ENCODE results near the gene SBNO1.

SBNO1 gene

GRCh38 chr12:123346946-123347345 lies 17.7 kb downstream of the SBNO1 start:
- TF ChIP-seq, protein P1, sequence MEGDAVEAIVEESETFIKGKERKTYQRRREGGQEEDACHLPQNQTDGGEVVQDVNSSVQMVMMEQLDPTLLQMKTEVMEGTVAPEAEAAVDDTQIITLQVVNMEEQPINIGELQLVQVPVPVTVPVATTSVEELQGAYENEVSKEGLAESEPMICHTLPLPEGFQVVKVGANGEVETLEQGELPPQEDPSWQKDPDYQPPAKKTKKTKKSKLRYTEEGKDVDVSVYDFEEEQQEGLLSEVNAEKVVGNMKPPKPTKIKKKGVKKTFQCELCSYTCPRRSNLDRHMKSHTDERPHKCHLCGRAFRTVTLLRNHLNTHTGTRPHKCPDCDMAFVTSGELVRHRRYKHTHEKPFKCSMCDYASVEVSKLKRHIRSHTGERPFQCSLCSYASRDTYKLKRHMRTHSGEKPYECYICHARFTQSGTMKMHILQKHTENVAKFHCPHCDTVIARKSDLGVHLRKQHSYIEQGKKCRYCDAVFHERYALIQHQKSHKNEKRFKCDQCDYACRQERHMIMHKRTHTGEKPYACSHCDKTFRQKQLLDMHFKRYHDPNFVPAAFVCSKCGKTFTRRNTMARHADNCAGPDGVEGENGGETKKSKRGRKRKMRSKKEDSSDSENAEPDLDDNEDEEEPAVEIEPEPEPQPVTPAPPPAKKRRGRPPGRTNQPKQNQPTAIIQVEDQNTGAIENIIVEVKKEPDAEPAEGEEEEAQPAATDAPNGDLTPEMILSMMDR (IDR thresholded peaks at IDR 0.05; ENCODE audit: control insufficient read depth, insufficient read depth, low read depth, low read length, missing control alignments): no peak
- no peak for DNase-seq (ENCODE audit: low read depth)
- H3K4me3 ChIP-seq (ENCODE audit: control insufficient read depth, low read depth, low read length): no peak overlapping the region

GRCh38 chr12:123344086-123344485 lies 20.6 kb downstream of the SBNO1 start:
- DNase-seq (ENCODE audit: low read depth): no peak
- H3K4me3 ChIP-seq (ENCODE audit: control insufficient read depth, low read depth, low read length): no peak overlapping the region
- TF ChIP-seq, protein P1 (IDR thresholded peaks at IDR 0.05; ENCODE audit: control insufficient read depth, insufficient read depth, low read depth, low read length, missing control alignments): no peak

- DNase-seq (ENCODE audit: low read depth): no peak
- H3K4me3 ChIP-seq (ENCODE audit: control insufficient read depth, low read depth, low read length): no peak overlapping the region
- TF ChIP-seq, protein P1 (IDR thresholded peaks at IDR 0.05; ENCODE audit: control insufficient read depth, insufficient read depth, low read depth, low read length, missing control alignments): no peak
Observed at GRCh38 chr12:123337070-123337469, 27.6 kb downstream of the SBNO1 start.

- no peak overlapping the region for H3K4me3 ChIP-seq (ENCODE audit: control insufficient read depth, low read depth, low read length)
- TF ChIP-seq, protein P1 (IDR thresholded peaks at IDR 0.05; ENCODE audit: control insufficient read depth, insufficient read depth, low read depth, low read length, missing control alignments): no peak
- no peak for DNase-seq (ENCODE audit: low read depth)
Observed at GRCh38 chr12:123336530-123336929, 28.1 kb downstream of the SBNO1 start.

- no peak for DNase-seq (ENCODE audit: low read depth)
- TF ChIP-seq, protein P1 (IDR thresholded peaks at IDR 0.05; ENCODE audit: control insufficient read depth, insufficient read depth, low read depth, low read length, missing control alignments): no peak
- H3K4me3 ChIP-seq (ENCODE audit: control insufficient read depth, low read depth, low read length): no peak overlapping the region
Observed at GRCh38 chr12:123335490-123335889, 29.2 kb downstream of the SBNO1 start.

GRCh38 chr12:123329799-123330198 lies 34.8 kb downstream of the SBNO1 start:
- DNase-seq (ENCODE audit: low read depth): no peak
- no peak overlapping the region for H3K4me3 ChIP-seq (ENCODE audit: control insufficient read depth, low read depth, low read length)
- TF ChIP-seq, protein P1 (IDR thresholded peaks at IDR 0.05; ENCODE audit: control insufficient read depth, insufficient read depth, low read depth, low read length, missing control alignments): no peak

DNA sequence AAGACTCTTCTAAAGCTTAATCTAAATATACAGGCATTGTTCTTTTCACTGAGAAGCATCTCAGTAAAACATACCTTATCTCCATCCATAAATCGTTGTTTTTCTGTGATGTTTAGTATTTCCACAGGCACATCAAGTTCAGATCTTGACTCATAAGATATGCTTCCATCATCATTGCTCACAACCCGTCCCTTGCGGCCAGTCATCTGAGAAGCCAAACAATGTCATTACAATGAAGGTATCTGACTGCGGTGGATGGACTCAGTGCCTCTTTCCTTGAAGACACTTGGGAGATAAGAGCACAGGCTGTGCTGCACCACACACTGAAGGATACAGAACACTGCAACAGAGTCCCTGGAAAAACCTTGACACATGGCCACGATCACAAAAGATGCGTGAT lies 44.8 kb downstream of the SBNO1 start:
- TF ChIP-seq, protein P1 (IDR thresholded peaks at IDR 0.05; ENCODE audit: control insufficient read depth, insufficient read depth, low read depth, low read length, missing control alignments): no peak
- DNase-seq (ENCODE audit: low read depth): no peak
- no peak overlapping the region for H3K4me3 ChIP-seq (ENCODE audit: control insufficient read depth, low read depth, low read length)
